ENCODE data around the gene FAM163B. TPM values are rescaled to one million over a fixed set of nuclear protein-coding genes. Genes with fewer than 3 reads are reported as not detected.

FAM163B gene
- total RNA-seq = not detected in 2 replicates
- long read RNA-seq = 0 reads

GRCh38 chr9:133609311-133610098, at the start of gene FAM163B:
FAM163B (minus strand) TSS chr9:133609389; CDS start chr9:133580223, 29,166 bp downstream.
- Mint-ChIP-seq H3K4me3 (ENCODE audit: unreplicated experiment) (no peak within 1 kb of the TSS), H3K27ac (ENCODE audit: unreplicated experiment) (no peak within 1 kb of the TSS), H3K36me3 (ENCODE audit: unreplicated experiment) (no peaks in the 10 kb centered on the region), H3K9me3 (ENCODE audit: unreplicated experiment) (no peaks in the 10 kb centered on the region), H3K27me3 (ENCODE audit: unreplicated experiment) (peaks cover 67% of the 10 kb centered on the region), H3K4me1 (ENCODE audit: unreplicated experiment) (peaks cover 1% of the 10 kb centered on the region)
- TF ChIP-seq CTCF (IDR thresholded peaks at IDR 0.05) = no peak
- no peak for DNase-seq (ENCODE audit: extremely low spot score, unreplicated experiment)

DNA sequence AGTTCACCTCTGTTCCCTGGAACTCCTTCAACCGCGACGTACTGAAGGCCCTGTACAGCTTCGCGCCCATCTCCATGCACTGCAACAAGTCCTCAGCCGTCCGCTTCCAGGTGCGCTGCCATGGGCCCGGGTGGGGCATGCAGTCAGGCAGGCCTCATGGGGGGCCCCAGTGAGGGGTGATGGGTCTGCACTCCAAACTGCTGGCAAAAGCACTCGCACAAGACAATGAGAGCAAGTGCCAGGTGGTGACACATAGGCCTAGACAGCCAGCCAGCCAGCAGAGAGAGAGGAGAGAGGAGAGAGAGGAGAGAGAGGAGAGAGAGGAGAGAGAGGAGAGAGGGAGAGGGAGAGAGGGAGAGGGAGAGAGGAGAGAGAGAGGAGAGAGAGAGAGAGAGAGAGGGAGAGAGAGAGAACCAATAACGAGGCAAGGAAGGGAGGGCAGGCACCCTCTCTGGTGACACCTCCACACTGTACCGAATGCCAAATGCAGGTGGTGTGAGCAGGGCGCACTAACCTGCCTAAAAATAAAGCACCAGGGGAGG, 48.0 kb upstream of the FAM163B start:
- peaks cover 35% of the 10 kb centered on the region for H3K27me3 Mint-ChIP-seq (ENCODE audit: unreplicated experiment)
- H3K4me3 Mint-ChIP-seq (ENCODE audit: unreplicated experiment) = no peak overlapping the region
- H3K36me3 Mint-ChIP-seq (ENCODE audit: unreplicated experiment) = no peaks in the 10 kb centered on the region
- peaks cover 18% of the 10 kb centered on the region for H3K4me1 Mint-ChIP-seq (ENCODE audit: unreplicated experiment)
- H3K9me3 Mint-ChIP-seq (ENCODE audit: unreplicated experiment) = no peaks in the 10 kb centered on the region
- no peak for TF ChIP-seq CTCF (IDR thresholded peaks at IDR 0.05)
- DNase-seq (ENCODE audit: extremely low spot score, unreplicated experiment) = no peak
- no peak overlapping the region for H3K27ac Mint-ChIP-seq (ENCODE audit: unreplicated experiment)

GRCh38 chr9:133656211-133657119, 47.3 kb upstream of the FAM163B start:
- no peaks in the 10 kb centered on the region for H3K9me3 Mint-ChIP-seq (ENCODE audit: unreplicated experiment)
- H3K27me3 Mint-ChIP-seq (ENCODE audit: unreplicated experiment) = peaks cover 33% of the 10 kb centered on the region
- no peak for TF ChIP-seq CTCF (IDR thresholded peaks at IDR 0.05)
- H3K4me1 Mint-ChIP-seq (ENCODE audit: unreplicated experiment) = peaks cover 18% of the 10 kb centered on the region
- no peak overlapping the region for H3K4me3 Mint-ChIP-seq (ENCODE audit: unreplicated experiment)
- no peak overlapping the region for H3K27ac Mint-ChIP-seq (ENCODE audit: unreplicated experiment)
- no peaks in the 10 kb centered on the region for H3K36me3 Mint-ChIP-seq (ENCODE audit: unreplicated experiment)
- no peak for DNase-seq (ENCODE audit: extremely low spot score, unreplicated experiment)

- H3K27me3 Mint-ChIP-seq (ENCODE audit: unreplicated experiment) = peaks cover 30% of the 10 kb centered on the region
These were observed 46.5 kb upstream of the FAM163B start for GRCh38 chr9:133655701-133656100.

More at GRCh38 chr9:133655701-133656100, 46.5 kb upstream of the FAM163B start:
- H3K27ac Mint-ChIP-seq (ENCODE audit: unreplicated experiment) = no peak overlapping the region
- peaks cover 18% of the 10 kb centered on the region for H3K4me1 Mint-ChIP-seq (ENCODE audit: unreplicated experiment)
- H3K9me3 Mint-ChIP-seq (ENCODE audit: unreplicated experiment) = no peaks in the 10 kb centered on the region
- no peak for DNase-seq (ENCODE audit: extremely low spot score, unreplicated experiment)
- no peak overlapping the region for H3K4me3 Mint-ChIP-seq (ENCODE audit: unreplicated experiment)
- no peak for TF ChIP-seq CTCF (IDR thresholded peaks at IDR 0.05)
- H3K36me3 Mint-ChIP-seq (ENCODE audit: unreplicated experiment) = no peaks in the 10 kb centered on the region

All from osteocyte (in vitro differentiated cells).